Fibroblast of pulmonary artery (primary cell): ENCODE data around the gene RASGRP1.
A peak's percentile ranks its signal among the peaks of the same experiment; 100 is the strongest.

Experiments
- DNase-seq: peaks from one replicate; pipeline ENCODE4 v3.0.0-alpha.2; 2010; ENCODE audit warnings: low read depth
- H3K4me3 ChIP-seq: replicated peaks from 2 replicates; pipeline ENCODE4 v1.5.1; 2011; ENCODE audit warnings: low read depth, mild to moderate bottlenecking, control low read depth, low read length, moderate library complexity
- CTCF ChIP-seq: IDR thresholded peaks from 2 replicates; pipeline ENCODE4 v1.5.1; 2011; ENCODE audit warnings: mild to moderate bottlenecking, control low read depth, low read length, inconsistent platforms; ENCODE audit errors: missing control alignments

RASGRP1 gene

GRCh38 chr15:38553071-38553470 lies 11.5 kb downstream of the RASGRP1 start:
- DNase-seq, result no peak
- TF ChIP-seq CTCF, result no peak
- no peak overlapping the region for H3K4me3 ChIP-seq

GRCh38 chr15:38551720-38552648 lies 12.6 kb downstream of the RASGRP1 start:
- no peak for TF ChIP-seq CTCF
- DNase-seq, result no peak
- no peak overlapping the region for H3K4me3 ChIP-seq

- no peak overlapping the region for H3K4me3 ChIP-seq
- no peak for DNase-seq
- no peak for TF ChIP-seq CTCF
These were observed 15.4 kb downstream of the RASGRP1 start for GRCh38 chr15:38549222-38549621.

GRCh38 chr15:38547255-38547997 lies 17.2 kb downstream of the RASGRP1 start:
- H3K4me3 ChIP-seq, result no peak overlapping the region
- DNase-seq, result peak; percentile 77

GRCh38 chr15:38545179-38545578 lies 19.4 kb downstream of the RASGRP1 start:
- no peak for DNase-seq
- H3K4me3 ChIP-seq, result no peak overlapping the region
- peak; percentile 6 for TF ChIP-seq CTCF

More at GRCh38 chr15:38547255-38547997, 17.2 kb downstream of the RASGRP1 start:
- no peak for TF ChIP-seq CTCF

GRCh38 chr15:38541026-38541425 lies 23.6 kb downstream of the RASGRP1 start:
- no peak overlapping the region for H3K4me3 ChIP-seq
- no peak for TF ChIP-seq CTCF
- no peak for DNase-seq
